Keratinocyte (primary cell): ENCODE measurements around the gene SETBP1. TPM values are rescaled to one million over a fixed set of nuclear protein-coding genes. Genes with fewer than 3 reads are reported as not detected.

Experiments
- DNase-seq: peaks from one replicate; pipeline ENCODE4 v3.0.0-alpha.2; 2011; ENCODE audit warnings: low read depth, missing footprints, low spot score
- FAIRE-seq: peaks from 2 replicates; lab custom pipeline; 2011; peaks lifted over from hg19 to GRCh38; lab: Jason Lieb, UNC
- H2AFZ ChIP-seq: 2 replicates; pipeline ENCODE4 v1.6.0; 2012; ENCODE audit warnings: low read length, control low read depth, inconsistent platforms; ENCODE audit not compliant: control insufficient read depth
- H3K27ac ChIP-seq: 2 replicates; pipeline ENCODE4 v1.5.1; 2011; ENCODE audit warnings: low read length; ENCODE audit not compliant: control insufficient read depth, insufficient read depth
- H3K27me3 ChIP-seq: 3 replicates; pipeline ENCODE4 v1.6.0; 2011; ENCODE audit warnings: low read length; ENCODE audit not compliant: control insufficient read depth, insufficient read depth; ENCODE audit errors: extremely low read depth
- H3K36me3 ChIP-seq, 2 experiments: 2 replicates in 1 of 2; 3 replicates in 1 of 2; pipeline ENCODE4 v1.5.1; 2011; ENCODE audit warnings: low read length in 2 of 2, mild to moderate bottlenecking in 1 of 2; ENCODE audit not compliant: control insufficient read depth in 2 of 2, insufficient read depth in 2 of 2; ENCODE audit errors: extremely low read depth in 1 of 2
- H3K4me1 ChIP-seq: 3 replicates; pipeline ENCODE4 v1.5.1; 2011; ENCODE audit warnings: low read length; ENCODE audit not compliant: control insufficient read depth, insufficient read depth; ENCODE audit errors: extremely low read depth
- H3K4me2 ChIP-seq: 3 replicates; pipeline ENCODE4 v1.6.0; 2011; ENCODE audit warnings: low read depth, low read length; ENCODE audit not compliant: control insufficient read depth, insufficient read depth; ENCODE audit errors: extremely low read depth
- H3K4me3 ChIP-seq, 3 experiments: fragments of 200-600 bp in 1 of 3; sonication (generic) in 1 of 3; 2 replicates in 2 of 3; 3 replicates in 1 of 3; pipeline ENCODE4 v1.5.1; 2011 to 2016; ENCODE audit warnings: low read length in 3 of 3, mild to moderate bottlenecking in 3 of 3, control low read depth in 2 of 3, inconsistent platforms in 1 of 3, low read depth in 1 of 3, mixed read lengths in 1 of 3, mixed run types in 1 of 3, moderate library complexity in 1 of 3; ENCODE audit not compliant: control insufficient read depth in 2 of 3, insufficient read depth in 2 of 3; ENCODE audit errors: extremely low read depth in 1 of 3
- H3K79me2 ChIP-seq: 2 replicates; pipeline ENCODE4 v1.6.0; 2012; ENCODE audit warnings: low read length; ENCODE audit not compliant: control insufficient read depth, insufficient read depth
- H3K9ac ChIP-seq: 3 replicates; pipeline ENCODE4 v1.6.0; 2011; ENCODE audit warnings: low read length; ENCODE audit not compliant: control insufficient read depth, insufficient read depth; ENCODE audit errors: extremely low read depth
- H3K9me1 ChIP-seq: 3 replicates; pipeline ENCODE4 v1.6.0; 2011; ENCODE audit warnings: low read length; ENCODE audit not compliant: control insufficient read depth, insufficient read depth; ENCODE audit errors: extremely low read depth
- H3K9me3 ChIP-seq: 2 replicates; pipeline ENCODE4 v1.5.1; 2012; ENCODE audit warnings: low read depth, low read length; ENCODE audit not compliant: control insufficient read depth
- H4K20me1 ChIP-seq: 3 replicates; pipeline ENCODE4 v1.6.0; 2011; ENCODE audit warnings: low read length; ENCODE audit not compliant: control insufficient read depth, insufficient read depth; ENCODE audit errors: extremely low read depth
- EZH2 ChIP-seq: IDR thresholded peaks from one replicate; pipeline ENCODE4 v1.6.1; 2012; ENCODE audit warnings: inconsistent platforms, mild to moderate bottlenecking, low read length, moderate library complexity
- dilution Hi-C: fragments of 300-500 bp; cut with MboI; formaldehyde crosslinking; loops from one replicate; pipeline ENCODE4 v1.7.0; 2020; ENCODE audit warnings: low sequenced_read_pairs; ENCODE audit not compliant: extremely low pct_ligation_motif_present
- polyA plus RNA-seq, 5 experiments: library from polyadenylated mRNA; depleted of rRNA in 3 of 5; stranded (reverse) in 3 of 5; stranded (forward) in 1 of 5; unstranded in 1 of 5; fragments of >200 nt; gene quantifications; 1 replicate in 1 of 5; 2 replicates in 3 of 5; 3 replicates in 1 of 5; pipeline versions ENCODE4 v1.2.1 to v1.2.3, GENCODE V29; 2011 to 2012; ENCODE audit warnings: missing spikeins in 2 of 5, low read depth in 1 of 5, low replicate concordance in 1 of 5
- TF ChIP-seq, protein P1 (sequence below), 3 experiments: IDR thresholded peaks in 1 of 3; conservative IDR thresholded peaks in 1 of 3; optimal IDR thresholded peaks in 1 of 3; 2 replicates in 2 of 3; 3 replicates in 1 of 3; pipeline versions ENCODE3 to v1.5.1; 2011; ENCODE audit warnings: low read length in 3 of 3, mild to moderate bottlenecking in 3 of 3, moderate library complexity in 2 of 3, control low read depth in 1 of 3, inconsistent platforms in 1 of 3; ENCODE audit not compliant: insufficient read depth in 2 of 3; ENCODE audit errors: extremely low read depth in 1 of 3

Gene SETBP1
- polyA plus RNA-seq, 1 donor (not counting 4 experiments of a cell fraction or from before 2014, with no cell fraction given), result 3.3 TPM

GRCh38 chr18:44918142-44918476 lies 237.4 kb downstream of the SETBP1 start:
- H3K79me2 ChIP-seq, result no peaks in the 10 kb centered on the region
- H3K36me3 ChIP-seq, result no peaks in the 10 kb centered on the region
- DNase-seq (no peak), FAIRE-seq (no peak)
- no peaks in the 10 kb centered on the region for H3K27me3 ChIP-seq
- no peaks in the 10 kb centered on the region for H4K20me1 ChIP-seq
- no peak overlapping the region for H3K27ac ChIP-seq
- dilution Hi-C loops, result no loop called here
- no peaks in the 10 kb centered on the region for H3K9me1 ChIP-seq
- TF ChIP-seq EZH2, result no peak
- TF ChIP-seq, protein P1, sequence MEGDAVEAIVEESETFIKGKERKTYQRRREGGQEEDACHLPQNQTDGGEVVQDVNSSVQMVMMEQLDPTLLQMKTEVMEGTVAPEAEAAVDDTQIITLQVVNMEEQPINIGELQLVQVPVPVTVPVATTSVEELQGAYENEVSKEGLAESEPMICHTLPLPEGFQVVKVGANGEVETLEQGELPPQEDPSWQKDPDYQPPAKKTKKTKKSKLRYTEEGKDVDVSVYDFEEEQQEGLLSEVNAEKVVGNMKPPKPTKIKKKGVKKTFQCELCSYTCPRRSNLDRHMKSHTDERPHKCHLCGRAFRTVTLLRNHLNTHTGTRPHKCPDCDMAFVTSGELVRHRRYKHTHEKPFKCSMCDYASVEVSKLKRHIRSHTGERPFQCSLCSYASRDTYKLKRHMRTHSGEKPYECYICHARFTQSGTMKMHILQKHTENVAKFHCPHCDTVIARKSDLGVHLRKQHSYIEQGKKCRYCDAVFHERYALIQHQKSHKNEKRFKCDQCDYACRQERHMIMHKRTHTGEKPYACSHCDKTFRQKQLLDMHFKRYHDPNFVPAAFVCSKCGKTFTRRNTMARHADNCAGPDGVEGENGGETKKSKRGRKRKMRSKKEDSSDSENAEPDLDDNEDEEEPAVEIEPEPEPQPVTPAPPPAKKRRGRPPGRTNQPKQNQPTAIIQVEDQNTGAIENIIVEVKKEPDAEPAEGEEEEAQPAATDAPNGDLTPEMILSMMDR (optimal IDR thresholded peaks at IDR 0.05 in 1 of 3, IDR thresholded peaks at IDR 0.05 in 1 of 3, conservative IDR thresholded peaks at IDR 0.05 in 1 of 3; ENCODE audit: extremely low read depth in 1 of 3, insufficient read depth in 2 of 3, low read length in 3 of 3), result no peak
- no peak overlapping the region for H3K4me3 ChIP-seq
- no peak overlapping the region for H2AFZ ChIP-seq
- peaks cover 10% of the 10 kb centered on the region for H3K4me1 ChIP-seq
- H3K9me3 ChIP-seq, result no peaks in the 10 kb centered on the region
- H3K4me2 ChIP-seq, result no peak overlapping the region
- H3K9ac ChIP-seq, result no peak overlapping the region

- dilution Hi-C loops, result no loop called here
- no peak for FAIRE-seq
- H3K27ac ChIP-seq, result no peak overlapping the region
Observed at GRCh38 chr18:44920441-44920840, 239.8 kb downstream of the SETBP1 start.

GRCh38 chr18:44921974-44922373 lies 241.3 kb downstream of the SETBP1 start:
- TF ChIP-seq, protein P1 (optimal IDR thresholded peaks at IDR 0.05 in 1 of 3, IDR thresholded peaks at IDR 0.05 in 1 of 3, conservative IDR thresholded peaks at IDR 0.05 in 1 of 3; ENCODE audit: extremely low read depth in 1 of 3, insufficient read depth in 2 of 3, low read length in 3 of 3), result no peak
- TF ChIP-seq EZH2, result no peak
- Histone ChIP-seq H3K27me3 (no peaks in the 10 kb centered on the region), H3K79me2 (no peaks in the 10 kb centered on the region), H3K27ac (no peak overlapping the region), H3K4me1 (no peaks in the 10 kb centered on the region), H3K9me3 (no peaks in the 10 kb centered on the region), H3K4me3 (no peak overlapping the region), H3K4me2 (no peak overlapping the region), H4K20me1 (no peaks in the 10 kb centered on the region), H3K9ac (no peak overlapping the region), H2AFZ (no peak overlapping the region), H3K36me3 (no peaks in the 10 kb centered on the region), H3K9me1 (no peaks in the 10 kb centered on the region)
- dilution Hi-C loops, result no loop called here
- DNase-seq (no peak), FAIRE-seq (no peak)

More at GRCh38 chr18:44920441-44920840, 239.8 kb downstream of the SETBP1 start:
- no peaks in the 10 kb centered on the region for H3K27me3 ChIP-seq
- H4K20me1 ChIP-seq, result no peaks in the 10 kb centered on the region
- no peaks in the 10 kb centered on the region for H3K9me3 ChIP-seq
- no peaks in the 10 kb centered on the region for H3K9me1 ChIP-seq
- no peak overlapping the region for H3K4me3 ChIP-seq
- no peak overlapping the region for H3K4me2 ChIP-seq
- no peak for TF ChIP-seq EZH2
- no peak for DNase-seq
- H3K36me3 ChIP-seq, result no peaks in the 10 kb centered on the region
- H2AFZ ChIP-seq, result no peak overlapping the region
- no peak overlapping the region for H3K9ac ChIP-seq
- H3K79me2 ChIP-seq, result no peaks in the 10 kb centered on the region
- no peaks in the 10 kb centered on the region for H3K4me1 ChIP-seq
